IMR-90 (cell line): ENCODE results near the gene EIF1AX. TPM values are rescaled to one million over a fixed set of nuclear protein-coding genes. Genes with fewer than 3 reads are reported as not detected.

Source experiments
- ATAC-seq: fragments of 200-7000 bp; cut with Tn5 transposase; 2 replicates; pipeline ENCODE4 v1.9.1; 2020; ENCODE audit warnings: low read depth, mild to moderate bottlenecking, moderate library complexity
- BruUV-seq: library from RNA; stranded (reverse); fragments of 400-500 nt; replicated peaks from 2 replicates; lab custom pipeline; 2021; lab: Mats Ljungman, UMichigan
- CTCF ChIA-PET: fragments of 300-600 bp; formaldehyde crosslinking; extraction: SDS; loops from one replicate; lab custom pipeline; 2021; ENCODE audit warnings: antibody characterized with exemption; lab: Yijun Ruan, JAX
- POLR2A ChIA-PET: fragments of 300-600 bp; sonication (Branson Sonifier 250); formaldehyde crosslinking; loops from one replicate; lab custom pipeline; 2022; ENCODE audit warnings: antibody characterized with exemption; ENCODE audit not compliant: unreplicated experiment; lab: Charles Lee
- DNase-seq: peaks from one replicate; pipeline ENCODE4 v3.0.0; 2013
- H2AFZ ChIP-seq: replicated peaks from 2 replicates; pipeline ENCODE3; 2013; ENCODE audit warnings: low read length, mild to moderate bottlenecking; ENCODE audit not compliant: poor library complexity
- H2AK5ac ChIP-seq: 2 replicates; pipeline ENCODE4 v1.6.1; 2013; ENCODE audit warnings: low read depth, low read length, inconsistent platforms
- H2AK9ac ChIP-seq: replicated peaks from 2 replicates; pipeline ENCODE3; 2013; ENCODE audit warnings: mild to moderate bottlenecking, low read depth, low read length, moderate library complexity; ENCODE audit not compliant: poor library complexity
- H2BK120ac ChIP-seq: 2 replicates; pipeline ENCODE4 v1.6.1; 2013; ENCODE audit warnings: low read depth, low read length, inconsistent platforms
- H2BK15ac ChIP-seq: 3 replicates; pipeline ENCODE4 v1.6.1; 2013; ENCODE audit warnings: low read depth, low read length, inconsistent platforms
- H2BK20ac ChIP-seq: 2 replicates; pipeline ENCODE4 v1.6.1; 2013; ENCODE audit warnings: low read depth, mild to moderate bottlenecking, inconsistent platforms, low read length, moderate library complexity
- H2BK5ac ChIP-seq: 2 replicates; pipeline ENCODE4 v1.6.1; 2013; ENCODE audit warnings: mild to moderate bottlenecking, low read depth, low read length, inconsistent platforms; ENCODE audit not compliant: poor library complexity, severe bottlenecking
- H3K14ac ChIP-seq: replicated peaks from 2 replicates; pipeline ENCODE4 v1.6.1; 2013; ENCODE audit warnings: low read depth, low read length, inconsistent platforms
- H3K18ac ChIP-seq: 2 replicates; pipeline ENCODE4 v1.6.1; 2013; ENCODE audit warnings: low read depth, low read length, control low read depth
- H3K23ac ChIP-seq: 2 replicates; pipeline ENCODE4 v1.6.1; 2013; ENCODE audit warnings: low read depth, low read length, inconsistent platforms
- H3K27ac ChIP-seq: 2 replicates; pipeline ENCODE4 v1.5.1; 2013; ENCODE audit warnings: mild to moderate bottlenecking, control low read depth, low read length; ENCODE audit not compliant: insufficient read depth
- H3K27me3 ChIP-seq: 2 replicates; pipeline ENCODE4 v1.6.1; 2013; ENCODE audit warnings: low read length; ENCODE audit not compliant: control insufficient read depth, insufficient read depth
- H3K36me3 ChIP-seq: 2 replicates; pipeline ENCODE4 v1.6.1; 2013; ENCODE audit warnings: low read length, mixed read lengths; ENCODE audit not compliant: control insufficient read depth, insufficient read depth
- H3K4ac ChIP-seq: 2 replicates; pipeline ENCODE4 v1.6.1; 2013; ENCODE audit warnings: low read depth, low read length, inconsistent platforms
- H3K4me1 ChIP-seq: 2 replicates; pipeline ENCODE4 v1.6.1; 2013; ENCODE audit warnings: low read length, mixed read lengths; ENCODE audit not compliant: control insufficient read depth, insufficient read depth
- H3K4me2 ChIP-seq: 2 replicates; pipeline ENCODE4 v1.6.1; 2013; ENCODE audit warnings: low read depth, mild to moderate bottlenecking, control low read depth, low read length, moderate library complexity
- H3K4me3 ChIP-seq: 2 replicates; pipeline ENCODE4 v1.5.1; 2013; ENCODE audit warnings: low read depth, mild to moderate bottlenecking, control low read depth, low read length, moderate library complexity; ENCODE audit not compliant: insufficient read depth
- H3K56ac ChIP-seq: 2 replicates; pipeline ENCODE4 v1.6.1; 2013; ENCODE audit warnings: low read length, inconsistent platforms; ENCODE audit not compliant: insufficient read depth; ENCODE audit errors: extremely low read depth
- H3K79me1 ChIP-seq, 2 experiments: 2 replicates each; pipeline ENCODE4 v1.6.1; 2013; ENCODE audit warnings: low read length in 2 of 2, inconsistent platforms in 1 of 2, low read depth in 1 of 2
- H3K9ac ChIP-seq: 2 replicates; pipeline ENCODE4 v1.6.1; 2013; ENCODE audit warnings: low read depth, low read length, control low read depth
- H3K9me1 ChIP-seq: 2 replicates; pipeline ENCODE4 v1.6.1; 2013; ENCODE audit warnings: low read length, inconsistent platforms; ENCODE audit not compliant: insufficient read depth
- H3K9me3 ChIP-seq: 2 replicates; pipeline ENCODE4 v1.6.1; 2013; ENCODE audit warnings: low read length; ENCODE audit not compliant: control insufficient read depth, insufficient read depth
- H4K20me1 ChIP-seq: 2 replicates; pipeline ENCODE4 v1.6.1; 2013; ENCODE audit warnings: low read length, inconsistent platforms; ENCODE audit not compliant: insufficient read depth
- H4K5ac ChIP-seq: 2 replicates; pipeline ENCODE4 v1.6.1; 2013; ENCODE audit warnings: mild to moderate bottlenecking, low read depth, low read length, control low read depth
- H4K8ac ChIP-seq, 2 experiments: 2 replicates each; pipeline ENCODE4 v1.6.1; 2013; ENCODE audit warnings: low read depth in 2 of 2, low read length in 2 of 2, control low read depth in 1 of 2, inconsistent platforms in 1 of 2
- H4K91ac ChIP-seq: 2 replicates; pipeline ENCODE4 v1.6.1; 2013; ENCODE audit warnings: low read depth, low read length, inconsistent platforms; ENCODE audit not compliant: insufficient read depth
- CEBPB ChIP-seq: IDR thresholded peaks from 2 replicates; pipeline ENCODE4 v1.6.1; 2012; ENCODE audit warnings: low read depth, low read length, improper control_type of control experiment
- MAFK ChIP-seq: IDR thresholded peaks from 2 replicates; pipeline ENCODE4 v1.6.1; 2012; ENCODE audit warnings: low read depth, low read length, improper control_type of control experiment
- WGBS, 2 experiments: methylation state at CpG; one replicate each; pipeline versions ENCODE4 v1.1.5 to v1.1.7; 2013; ENCODE audit warnings: missing lambda C conversion rate in 2 of 2; ENCODE audit not compliant: insufficient read length in 1 of 2; ENCODE audit errors: extremely low coverage in 2 of 2; 5-methylcytosine and 5-hydroxymethylcytosine counted together
- dilution Hi-C: fragments of 300-500 bp; cut with HindIII; formaldehyde crosslinking; loops from one replicate; pipeline ENCODE4 v1.14.3; 2018; ENCODE audit warnings: low sequenced_read_pairs; ENCODE audit not compliant: unreplicated experiment
- in situ Hi-C: fragments of 300-500 bp; cut with MboI; formaldehyde crosslinking; loops from 3 replicates; pipeline ENCODE4 v1.14.3; 2019; ENCODE audit warnings: low sequenced_read_pairs, inconsistent platforms, mixed read lengths
- intact Hi-C: fragments of 100-400 bp; cut with micrococcal nuclease; formaldehyde crosslinking; loops from 2 replicates; pipeline ENCODE4 v1.10.0; 2022
- polyA plus RNA-seq, 3 experiments: library from polyadenylated mRNA; depleted of rRNA; stranded (reverse); fragments of >200 nt; gene quantifications; 2 replicates each; pipeline ENCODE4 v1.2.3, GENCODE V29; 2012; ENCODE audit warnings: low replicate concordance in 1 of 3
- total RNA-seq: library from RNA; depleted of rRNA; stranded (reverse); fragments of >200 nt; gene quantifications from 2 replicates; pipeline ENCODE4 v1.2.3, GENCODE V29; 2012
- TF ChIP-seq, protein P1 (sequence below): fragments of 150-350 bp; IDR thresholded peaks from 2 replicates; pipeline ENCODE4 v1.6.1; 2016; ENCODE audit warnings: low read depth, mild to moderate bottlenecking, low read length, moderate library complexity, borderline replicate concordance

Gene EIF1AX
- total and polyA plus RNA-seq, 2 of the 4 experiments (the other 2 are of a cell fraction), result 12.2 to 44.5 TPM

DNA sequence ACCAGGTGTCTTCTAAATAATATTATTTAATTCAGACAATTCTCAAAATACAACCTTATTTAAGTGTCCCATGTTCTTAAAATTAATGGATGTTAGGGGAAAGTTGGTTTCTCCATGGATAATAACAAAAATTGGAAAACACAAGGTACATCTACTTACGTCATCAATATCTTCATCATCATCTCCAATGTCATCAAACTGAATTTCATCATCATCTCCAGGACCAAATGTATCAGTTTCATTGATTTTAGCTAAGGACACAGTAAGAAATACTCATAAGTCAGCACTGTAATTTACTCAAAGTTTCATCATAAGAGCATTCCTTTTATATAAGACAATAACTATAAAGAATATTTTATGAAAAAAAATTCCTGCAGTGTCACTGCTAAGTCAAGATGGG lies 11.3 kb downstream of the EIF1AX start:
- dilution Hi-C loops (no loop called here), intact Hi-C loops (no loop called here), in situ Hi-C loops (no loop called here)
- H2BK120ac ChIP-seq, result no peak overlapping the region
- no peaks in the 10 kb centered on the region for H3K27me3 ChIP-seq
- TF ChIP-seq, protein P1, sequence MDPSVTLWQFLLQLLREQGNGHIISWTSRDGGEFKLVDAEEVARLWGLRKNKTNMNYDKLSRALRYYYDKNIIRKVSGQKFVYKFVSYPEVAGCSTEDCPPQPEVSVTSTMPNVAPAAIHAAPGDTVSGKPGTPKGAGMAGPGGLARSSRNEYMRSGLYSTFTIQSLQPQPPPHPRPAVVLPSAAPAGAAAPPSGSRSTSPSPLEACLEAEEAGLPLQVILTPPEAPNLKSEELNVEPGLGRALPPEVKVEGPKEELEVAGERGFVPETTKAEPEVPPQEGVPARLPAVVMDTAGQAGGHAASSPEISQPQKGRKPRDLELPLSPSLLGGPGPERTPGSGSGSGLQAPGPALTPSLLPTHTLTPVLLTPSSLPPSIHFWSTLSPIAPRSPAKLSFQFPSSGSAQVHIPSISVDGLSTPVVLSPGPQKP, result no peak
- TF ChIP-seq MAFK (no peak), CEBPB (peak; percentile 41; the same call in 1 of the 2 replicates)
- no peak overlapping the region for H4K8ac ChIP-seq
- H4K5ac ChIP-seq, result no peak overlapping the region
- no peak overlapping the region for H2AK5ac ChIP-seq
- H3K4me2 ChIP-seq, result no peak overlapping the region
- H3K4me3 ChIP-seq, result no peak overlapping the region
- H2BK5ac ChIP-seq, result no peak overlapping the region
- no peak overlapping the region for H2BK20ac ChIP-seq
- no peak overlapping the region for H3K23ac ChIP-seq
- peaks cover 3 to 6% of the 10 kb centered on the region in 2 experiments; a peak in 2 of 4 replicates for H3K79me1 ChIP-seq
- H4K20me1 ChIP-seq, result 0 out of 2 replicates have a peak, but pooled peaks cover 2% of the 10 kb centered on the region
- no CpG with 5 or more reads among the region's 1 CpG for WGBS, 2 experiments
- ChIA-PET CTCF (no interaction called here), POLR2A (no interaction called here)
- H3K56ac ChIP-seq, result no peak overlapping the region
- no peaks in the 10 kb centered on the region for H3K9me1 ChIP-seq
- DNase-seq (peak; percentile 21), ATAC-seq (no peak)
- H3K9me3 ChIP-seq, result no peaks in the 10 kb centered on the region
- H3K14ac ChIP-seq, result no peak overlapping the region
- H3K36me3 ChIP-seq, result peaks cover 26% of the 10 kb centered on the region
- no peak overlapping the region for H3K27ac ChIP-seq
- H2BK15ac ChIP-seq, result no peak overlapping the region
- H3K4me1 ChIP-seq, result no peaks in the 10 kb centered on the region
- no peak overlapping the region for H4K91ac ChIP-seq
- H3K4ac ChIP-seq, result no peak overlapping the region
- H2AFZ ChIP-seq, result no peak overlapping the region
- no peak overlapping the region for H2AK9ac ChIP-seq
- H3K9ac ChIP-seq, result no peak overlapping the region
- no peak overlapping the region for H3K18ac ChIP-seq
- no TSS peak for BruUV-seq
